C4-2B (cell line): ENCODE data around the gene ZNF423.

ENCODE experiments used
- H3K27ac ChIP-seq: fragments of 450-650 bp; 2 replicates; pipeline ENCODE4 v1.5.1; 2017
- CTCF ChIP-seq: fragments of 450-650 bp; conservative IDR thresholded peaks from 2 replicates; pipeline ENCODE4 v1.5.1; 2017; ENCODE audit warnings: mild to moderate bottlenecking
- ZFX ChIP-seq: fragments of 450-650 bp; IDR thresholded peaks from 2 replicates; pipeline ENCODE4 v1.6.1; 2017

Gene ZNF423

GRCh38 chr16:49543631-49543946, 312.3 kb downstream of the ZNF423 start:
- no peak overlapping the region for H3K27ac ChIP-seq
- TF ChIP-seq ZFX, result no peak
- no peak for TF ChIP-seq CTCF

GRCh38 chr16:49542946-49543630, 312.8 kb downstream of the ZNF423 start:
- no peak overlapping the region for H3K27ac ChIP-seq
- TF ChIP-seq CTCF (no peak), ZFX (no peak)

- no peak for TF ChIP-seq CTCF
- no peak for TF ChIP-seq ZFX
- H3K27ac ChIP-seq, result no peak overlapping the region
These were observed 313.5 kb downstream of the ZNF423 start for GRCh38 chr16:49542391-49542891.

GRCh38 chr16:49540836-49541235, 315.1 kb downstream of the ZNF423 start:
- no peak for TF ChIP-seq CTCF
- no peak for TF ChIP-seq ZFX
- H3K27ac ChIP-seq, result no peak overlapping the region

- TF ChIP-seq CTCF (no peak), ZFX (no peak)
- no peak overlapping the region for H3K27ac ChIP-seq
These were observed 316.2 kb downstream of the ZNF423 start for GRCh38 chr16:49539758-49540157.

- no peak overlapping the region for H3K27ac ChIP-seq
- no peak for TF ChIP-seq CTCF
These were observed 317.9 kb downstream of the ZNF423 start for GRCh38 chr16:49537924-49538459.

GRCh38 chr16:49534901-49535610, 320.9 kb downstream of the ZNF423 start:
- TF ChIP-seq CTCF (no peak), ZFX (no peak)
- no peak overlapping the region for H3K27ac ChIP-seq
